Upper lobe of left lung (tissue), 4 donors: ENCODE results near the gene GPD1L.

Experiments
- POLR2A ChIP-seq, 4 donors: fragments of 450-650 bp; IDR thresholded peaks; one replicate each; pipeline ENCODE4 v1.5.1; 2016 to 2017; ENCODE audit warnings: antibody characterized with exemption in 4 of 4, mild to moderate bottlenecking in 2 of 4
- POLR2AphosphoS5 ChIP-seq, 2 donors: sonication (generic); formaldehyde crosslinking; IDR thresholded peaks; one replicate each; pipeline ENCODE4 v1.5.1; 2017; ENCODE audit warnings: antibody characterized with exemption in 2 of 2
- TF ChIP-seq, protein P1 (sequence below), 6 experiments: fragments of 450-650 bp in 4 of 6; fragments of 200-600 bp in 2 of 6; sonication (generic) in 2 of 6; IDR thresholded peaks; one replicate each; pipeline ENCODE4 v1.5.1; 2016 to 2019; ENCODE audit warnings: antibody characterized with exemption in 6 of 6

GRCh38 chr3:32189693-32190092 is 83.3 kb downstream of the GPD1L start:
- TF ChIP-seq, protein P1, sequence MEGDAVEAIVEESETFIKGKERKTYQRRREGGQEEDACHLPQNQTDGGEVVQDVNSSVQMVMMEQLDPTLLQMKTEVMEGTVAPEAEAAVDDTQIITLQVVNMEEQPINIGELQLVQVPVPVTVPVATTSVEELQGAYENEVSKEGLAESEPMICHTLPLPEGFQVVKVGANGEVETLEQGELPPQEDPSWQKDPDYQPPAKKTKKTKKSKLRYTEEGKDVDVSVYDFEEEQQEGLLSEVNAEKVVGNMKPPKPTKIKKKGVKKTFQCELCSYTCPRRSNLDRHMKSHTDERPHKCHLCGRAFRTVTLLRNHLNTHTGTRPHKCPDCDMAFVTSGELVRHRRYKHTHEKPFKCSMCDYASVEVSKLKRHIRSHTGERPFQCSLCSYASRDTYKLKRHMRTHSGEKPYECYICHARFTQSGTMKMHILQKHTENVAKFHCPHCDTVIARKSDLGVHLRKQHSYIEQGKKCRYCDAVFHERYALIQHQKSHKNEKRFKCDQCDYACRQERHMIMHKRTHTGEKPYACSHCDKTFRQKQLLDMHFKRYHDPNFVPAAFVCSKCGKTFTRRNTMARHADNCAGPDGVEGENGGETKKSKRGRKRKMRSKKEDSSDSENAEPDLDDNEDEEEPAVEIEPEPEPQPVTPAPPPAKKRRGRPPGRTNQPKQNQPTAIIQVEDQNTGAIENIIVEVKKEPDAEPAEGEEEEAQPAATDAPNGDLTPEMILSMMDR (IDR thresholded peaks at IDR 0.05) = no peak
- TF ChIP-seq POLR2AphosphoS5 (IDR thresholded peaks at IDR 0.05) = no peak
- TF ChIP-seq POLR2A (IDR thresholded peaks at IDR 0.05) = no peak
